ENCODE measurements around the gene TSPAN9.

The TSPAN9 gene

GRCh38 chr12:3202096-3202495 lies 124.9 kb downstream of the TSPAN9 start:
- H3K9me3 ChIP-seq (ENCODE audit: control insufficient read depth, insufficient read depth, low read length) = no peaks in the 10 kb centered on the region
- no peaks in the 10 kb centered on the region for H3K79me2 ChIP-seq (ENCODE audit: control insufficient read depth, low read length)
- no peak overlapping the region for H3K4me2 ChIP-seq (ENCODE audit: low read length)
- H3K36me3 ChIP-seq (ENCODE audit: control insufficient read depth, low read length) = no peaks in the 10 kb centered on the region
- H3K4me3 ChIP-seq (ENCODE audit: low read length) = no peak overlapping the region
- H3K27me3 ChIP-seq (ENCODE audit: control insufficient read depth, low read length) = peaks cover 28% of the 10 kb centered on the region
- no peaks in the 10 kb centered on the region; the same call in 1 of the 2 replicates for H4K20me1 ChIP-seq (ENCODE audit: control insufficient read depth, insufficient read depth, low read depth, low read length)
- no peaks in the 10 kb centered on the region for H3F3A ChIP-seq (ENCODE audit: control insufficient read depth, insufficient read depth)
- TF ChIP-seq EZH2phosphoT487 (IDR thresholded peaks at IDR 0.05; ENCODE audit: borderline replicate concordance, low read length) = no peak
- no peak for TF ChIP-seq CTCF (IDR thresholded peaks at IDR 0.05; ENCODE audit: low read depth, low read length, poor library complexity, severe bottlenecking)
- no peaks in the 10 kb centered on the region for H3K4me1 ChIP-seq (ENCODE audit: control insufficient read depth, low read length)
- no peaks in the 10 kb centered on the region for H3K9me2 ChIP-seq (replicated peaks; ENCODE audit: control insufficient read depth, low read length)
- H3K27ac ChIP-seq (ENCODE audit: low read depth, low read length) = no peak overlapping the region

- H3K4me1 ChIP-seq (ENCODE audit: control insufficient read depth, low read length) = no peaks in the 10 kb centered on the region
- H3K79me2 ChIP-seq (ENCODE audit: control insufficient read depth, low read length) = no peaks in the 10 kb centered on the region
- no peak overlapping the region for H3K4me2 ChIP-seq (ENCODE audit: low read length)
- no peak overlapping the region for H3K4me3 ChIP-seq (ENCODE audit: low read length)
- H3K9me3 ChIP-seq (ENCODE audit: control insufficient read depth, insufficient read depth, low read length) = no peaks in the 10 kb centered on the region
- H3K36me3 ChIP-seq (ENCODE audit: control insufficient read depth, low read length) = no peaks in the 10 kb centered on the region
- H3K9me2 ChIP-seq (replicated peaks; ENCODE audit: control insufficient read depth, low read length) = no peaks in the 10 kb centered on the region
- no peak overlapping the region for H3K27ac ChIP-seq (ENCODE audit: low read depth, low read length)
- H3F3A ChIP-seq (ENCODE audit: control insufficient read depth, insufficient read depth) = no peaks in the 10 kb centered on the region
- no peaks in the 10 kb centered on the region; the same call in 1 of the 2 replicates for H4K20me1 ChIP-seq (ENCODE audit: control insufficient read depth, insufficient read depth, low read depth, low read length)
- TF ChIP-seq EZH2phosphoT487 (IDR thresholded peaks at IDR 0.05; ENCODE audit: borderline replicate concordance, low read length) (no peak), CTCF (IDR thresholded peaks at IDR 0.05; ENCODE audit: low read depth, low read length, poor library complexity, severe bottlenecking) (peak; percentile 98)
- H3K27me3 ChIP-seq (ENCODE audit: control insufficient read depth, low read length) = peaks cover 28% of the 10 kb centered on the region
These were observed 125.7 kb downstream of the TSPAN9 start for GRCh38 chr12:3202734-3203446.

GRCh38 chr12:3203713-3204112 lies 126.5 kb downstream of the TSPAN9 start:
- no peak for TF ChIP-seq EZH2phosphoT487 (IDR thresholded peaks at IDR 0.05; ENCODE audit: borderline replicate concordance, low read length)
- TF ChIP-seq CTCF (IDR thresholded peaks at IDR 0.05; ENCODE audit: low read depth, low read length, poor library complexity, severe bottlenecking) = no peak
- H3K79me2 ChIP-seq (ENCODE audit: control insufficient read depth, low read length) = no peaks in the 10 kb centered on the region

More at GRCh38 chr12:3203713-3204112, 126.5 kb downstream of the TSPAN9 start:
- Histone ChIP-seq H3K27ac (ENCODE audit: low read depth, low read length) (no peak overlapping the region), H3K4me1 (ENCODE audit: control insufficient read depth, low read length) (no peaks in the 10 kb centered on the region), H3K36me3 (ENCODE audit: control insufficient read depth, low read length) (no peaks in the 10 kb centered on the region), H3K27me3 (ENCODE audit: control insufficient read depth, low read length) (peaks cover 27% of the 10 kb centered on the region), H3K4me3 (ENCODE audit: low read length) (no peak overlapping the region), H3K9me2 (replicated peaks; ENCODE audit: control insufficient read depth, low read length) (no peaks in the 10 kb centered on the region), H3F3A (ENCODE audit: control insufficient read depth, insufficient read depth) (no peaks in the 10 kb centered on the region), H3K9me3 (ENCODE audit: control insufficient read depth, insufficient read depth, low read length) (no peaks in the 10 kb centered on the region), H3K4me2 (ENCODE audit: low read length) (no peak overlapping the region), H4K20me1 (ENCODE audit: control insufficient read depth, insufficient read depth, low read depth, low read length) (no peaks in the 10 kb centered on the region; the same call in 1 of the 2 replicates)

Data from DOHH2 (cell line).